Measurements from ENCODE around the gene TUT1.
"Not testable (repeated sequence)": the region's sequence is repeated elsewhere in the genome, so short reads cannot be mapped to it uniquely, and the experiment has no call there.

TUT1 gene

DNA sequence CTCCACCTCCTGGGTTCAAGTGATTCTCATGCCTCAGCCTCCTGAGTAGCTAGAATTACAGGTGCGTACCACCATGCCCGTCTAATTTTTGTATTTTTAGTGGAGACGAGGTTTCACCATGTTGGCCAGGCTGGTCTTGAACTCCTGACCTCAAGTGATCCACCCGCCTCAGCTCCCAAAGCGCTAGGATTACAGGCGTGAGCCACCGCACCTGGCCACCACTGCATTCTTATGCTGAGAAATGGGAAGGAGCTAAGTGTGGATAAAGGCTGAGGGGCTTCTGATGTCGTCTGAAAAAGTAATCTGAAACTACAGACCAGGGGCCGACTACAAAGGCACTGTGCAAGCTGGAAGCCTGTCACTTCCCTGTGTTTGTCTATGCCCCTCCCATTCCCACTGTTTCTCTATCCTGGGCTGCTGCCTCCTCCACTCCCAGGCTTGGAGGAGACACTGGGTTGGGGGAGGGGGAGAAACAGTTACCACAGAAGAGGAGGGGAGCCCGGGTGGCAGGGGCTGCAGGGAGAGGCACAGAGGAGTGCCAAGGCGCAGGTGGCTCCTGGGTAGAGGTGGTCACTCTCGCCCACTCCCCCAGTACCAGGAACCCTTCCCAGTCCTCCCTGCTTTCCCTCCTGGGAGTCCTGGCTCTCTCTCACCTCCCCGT lies 13.3 kb upstream of the TUT1 start:
- no peak for DNase-seq (ENCODE audit: low read depth in 1 of 2, low spot score in 1 of 2)

DNA sequence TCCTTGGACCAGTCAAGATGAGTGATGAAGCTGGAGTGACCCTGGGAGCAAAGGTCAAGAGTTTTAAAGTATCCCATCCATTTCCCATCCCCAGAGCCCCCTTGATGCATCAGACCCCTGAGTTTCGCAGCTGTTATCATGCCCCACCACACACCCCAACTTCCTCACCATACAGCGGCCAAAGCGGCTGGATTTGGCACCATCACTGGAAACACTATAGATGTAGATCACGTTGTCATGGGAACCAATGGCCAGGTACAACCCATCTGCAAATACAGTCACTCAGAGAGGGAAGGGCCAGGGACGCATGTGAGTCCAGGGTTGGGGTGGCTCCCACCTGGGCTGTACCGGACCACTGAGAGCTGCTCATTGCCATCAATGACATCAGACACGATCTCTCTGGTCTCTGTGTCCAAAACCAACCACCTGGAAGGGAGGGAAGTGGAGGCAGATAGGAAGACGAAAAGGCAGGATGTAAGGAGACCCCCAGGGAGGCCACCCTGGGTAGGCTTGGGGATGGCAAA lies 12.5 kb upstream of the TUT1 start:
- DNase-seq (ENCODE audit: low read depth in 1 of 2, low spot score in 1 of 2), result no peak

DNA sequence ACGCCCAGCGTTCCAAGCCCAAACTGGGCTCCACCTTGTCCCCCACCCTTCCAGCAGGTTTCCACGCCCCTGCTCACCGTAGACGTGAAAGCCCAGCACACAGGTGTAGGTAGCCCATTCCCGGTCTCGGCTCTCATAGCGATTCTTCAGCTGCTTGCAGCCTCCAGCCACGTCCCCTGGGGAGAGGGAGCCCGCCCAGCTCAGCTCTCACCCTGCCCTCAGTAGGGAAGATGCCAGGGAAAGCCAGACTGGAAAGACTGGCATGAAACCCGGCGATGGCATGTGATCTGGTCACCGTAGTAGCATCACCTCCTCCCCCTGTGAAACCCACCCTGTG lies 11.7 kb upstream of the TUT1 start:
- no peak for DNase-seq (ENCODE audit: low read depth in 1 of 2, low spot score in 1 of 2)

DNA sequence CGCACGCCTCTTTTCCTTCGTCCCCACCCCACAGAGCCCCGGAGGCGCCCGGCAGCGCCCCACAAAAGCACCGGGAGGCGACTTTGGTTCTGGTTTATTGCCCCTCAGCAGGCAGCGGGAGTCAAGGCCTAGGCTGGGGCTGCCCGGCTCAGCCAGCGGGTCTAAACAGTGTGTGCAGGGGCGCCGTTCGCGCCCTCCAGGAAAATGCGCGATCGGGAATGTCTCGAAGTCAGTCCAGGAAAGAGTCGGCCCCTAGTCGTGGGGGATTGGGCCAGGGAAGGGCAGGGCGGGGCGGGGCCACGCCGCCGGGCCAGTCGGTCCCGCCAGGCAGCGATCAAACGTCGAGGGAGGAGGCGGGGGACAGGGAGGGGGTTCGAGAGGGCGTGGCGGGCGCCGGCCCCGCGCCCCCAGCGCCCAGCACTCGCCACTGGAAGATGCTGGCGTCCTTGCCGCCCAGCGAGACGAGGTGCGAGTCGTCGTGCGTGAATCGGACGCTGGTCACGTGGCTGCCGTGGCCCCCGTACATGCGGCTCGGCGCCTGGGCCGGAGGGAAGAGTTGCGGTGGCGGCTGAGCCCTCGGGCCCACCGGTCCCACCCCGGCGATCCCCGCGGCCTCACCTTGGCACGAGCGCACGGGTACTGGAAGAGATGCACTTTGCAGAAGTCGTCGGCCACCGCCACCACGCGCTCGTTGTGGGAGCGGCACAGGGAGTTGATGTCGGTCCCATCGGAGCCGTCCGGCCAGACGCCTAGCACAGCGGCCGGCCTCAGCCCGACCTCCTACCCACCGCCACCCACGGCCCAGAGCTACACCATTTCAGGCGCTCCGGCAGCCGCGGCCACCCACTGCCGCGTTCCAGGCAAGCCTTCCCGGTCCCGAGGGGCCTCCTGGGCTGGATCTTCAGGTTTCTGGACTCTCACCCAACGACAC lies 11.1 kb upstream of the TUT1 start:
- no peak for DNase-seq (ENCODE audit: low read depth in 1 of 2, low spot score in 1 of 2)

DNA sequence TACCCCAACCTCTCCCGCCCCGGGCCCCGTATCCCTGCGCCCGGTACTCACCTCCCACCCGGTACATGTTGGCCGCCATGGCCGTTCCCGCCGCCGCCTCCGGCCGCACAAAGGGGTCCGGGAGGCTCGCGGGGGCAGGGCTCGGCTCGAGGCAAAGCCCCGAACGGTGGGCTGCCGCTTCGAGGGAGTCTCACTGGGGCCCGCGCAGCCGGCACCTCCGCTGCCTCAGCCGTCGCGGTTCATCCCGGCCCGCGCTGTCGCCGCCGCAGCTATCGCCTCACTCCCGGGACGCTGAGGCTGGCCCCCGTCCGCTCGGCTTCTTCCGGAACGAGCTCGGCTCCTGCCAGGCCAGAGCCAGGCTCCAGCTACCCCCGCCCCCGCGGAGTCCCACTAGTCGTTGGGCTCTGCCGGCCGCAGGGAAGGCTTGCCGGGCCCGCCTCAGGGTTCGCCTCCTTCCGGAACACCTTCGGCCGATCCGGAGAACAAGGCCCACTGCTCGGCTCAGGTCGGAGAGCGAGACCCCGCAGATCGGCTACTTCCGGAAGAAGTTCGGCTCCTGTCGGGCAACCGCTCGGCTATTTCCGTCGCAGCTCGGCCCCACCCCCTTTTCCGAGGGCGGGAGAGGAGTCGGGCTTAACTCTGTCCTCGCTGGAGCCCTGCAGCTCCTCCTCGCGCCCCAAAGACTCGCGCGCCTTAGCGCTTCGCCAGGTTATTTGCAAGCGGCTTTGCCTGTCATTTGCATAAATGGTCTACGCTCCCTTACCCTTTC lies 10.2 kb upstream of the TUT1 start, which contains the start of gene MTA2:
Gene MTA2 (minus strand): TSS at position 494 of the 769 bp plus-strand sequence. CDS start 415 bp downstream, at position 79.
- peak; percentile 99 for DNase-seq (ENCODE audit: low read depth in 1 of 2, low spot score in 1 of 2)

DNA sequence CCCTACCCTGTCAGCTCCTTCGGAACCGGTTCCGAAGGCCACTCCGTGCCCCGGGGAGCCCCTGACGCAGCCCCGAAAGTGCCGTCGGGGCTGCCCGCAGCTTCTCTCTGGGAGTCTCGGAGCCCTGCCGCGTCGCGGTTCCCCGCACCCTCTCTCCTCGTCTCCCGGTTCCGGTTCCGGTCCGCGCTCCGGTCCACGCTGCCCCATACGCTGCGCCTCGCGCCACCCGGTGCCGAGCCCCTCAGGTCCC lies 9.7 kb upstream of the TUT1 start:
- DNase-seq (ENCODE audit: low read depth in 1 of 2, low spot score in 1 of 2), result no peak

DNA sequence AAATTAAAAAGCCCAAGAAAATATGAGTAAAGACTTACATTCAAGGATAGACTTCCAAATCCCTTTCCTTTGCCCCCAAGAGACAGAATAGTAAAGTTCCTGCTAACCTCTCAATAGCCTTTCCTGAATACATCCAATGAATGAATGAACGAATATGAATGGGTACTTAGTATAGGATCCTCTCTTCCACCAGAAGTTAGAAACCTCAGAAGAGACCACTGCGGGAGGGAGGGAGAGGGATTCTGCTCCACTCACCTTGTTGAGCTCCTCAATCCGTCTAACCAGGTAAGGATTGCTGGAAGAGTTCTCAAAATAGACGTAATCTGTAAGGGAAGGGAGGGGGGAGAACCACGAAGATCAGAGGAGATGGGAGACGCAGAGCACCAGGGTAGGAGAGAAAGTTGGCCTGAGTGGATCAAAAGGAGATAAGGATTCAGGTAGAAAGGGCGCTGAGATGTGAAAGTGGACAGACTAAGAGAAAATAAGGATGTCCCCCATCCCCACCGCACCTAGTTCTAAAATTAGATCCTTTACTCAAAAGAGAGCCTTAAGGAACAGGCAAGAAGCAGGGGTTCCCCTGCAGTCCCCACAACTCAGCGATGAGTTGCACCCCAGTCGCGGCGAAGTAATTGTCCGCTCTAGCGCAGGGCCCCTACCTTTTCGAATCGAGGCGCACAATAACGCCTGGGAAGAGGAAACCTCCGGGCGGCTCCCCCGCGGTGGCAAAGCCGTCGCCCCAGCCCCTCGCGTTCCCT lies 9.2 kb upstream of the TUT1 start:
- DNase-seq (ENCODE audit: low read depth in 1 of 2, low spot score in 1 of 2), result no peak

DNA sequence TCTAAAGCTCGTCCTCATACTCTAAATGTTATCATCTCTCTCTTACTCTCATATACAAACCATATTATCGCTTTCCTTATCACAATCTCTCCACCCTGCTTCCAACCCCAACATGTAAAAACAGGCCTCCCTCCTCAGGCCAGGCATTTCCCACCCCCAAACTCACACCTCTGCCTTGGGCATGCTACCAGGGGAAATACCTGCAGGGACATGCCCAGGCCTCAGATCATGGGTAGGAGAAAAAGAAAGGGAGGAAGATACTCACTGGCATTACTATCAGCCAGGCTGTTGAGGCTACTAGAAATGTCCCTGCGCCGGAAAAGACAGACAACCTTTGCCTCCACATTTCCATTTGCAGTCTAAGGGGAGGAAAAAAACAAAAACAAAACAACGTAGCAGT lies 8.6 kb upstream of the TUT1 start:
- DNase-seq (ENCODE audit: low read depth in 1 of 2, low spot score in 1 of 2), result no peak

DNA sequence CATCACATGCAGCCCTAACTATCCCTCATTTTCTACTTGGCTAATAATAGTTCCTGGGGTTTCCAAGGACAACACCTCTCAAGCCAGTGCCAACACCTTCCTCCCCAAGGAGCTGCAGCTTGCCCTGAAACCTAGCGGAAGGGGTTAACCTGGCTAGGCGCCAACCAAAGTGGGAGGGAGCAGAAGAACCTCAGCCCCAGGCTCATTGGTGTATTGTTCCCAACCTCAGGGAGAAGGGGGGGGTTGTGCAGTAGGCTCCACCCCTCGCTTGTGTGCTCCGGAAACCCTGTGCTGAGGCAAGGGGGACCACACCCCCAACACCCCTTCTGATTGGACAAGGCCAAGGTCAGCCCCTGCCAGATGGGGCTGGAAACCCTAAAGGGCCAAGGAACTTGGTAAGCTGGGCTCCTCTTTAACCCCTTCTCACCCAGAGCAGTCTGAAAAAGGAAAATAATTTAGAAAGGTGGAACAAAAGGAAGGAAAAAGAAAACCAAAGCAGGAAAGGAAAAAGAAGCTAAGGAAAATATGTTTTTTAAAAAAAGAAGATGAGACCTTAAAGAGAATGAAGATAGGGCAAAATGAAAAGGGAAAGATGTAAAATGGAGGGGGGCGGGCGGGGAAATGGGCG lies 7.9 kb upstream of the TUT1 start:
- peak; percentile 89 to 91 for DNase-seq (ENCODE audit: low read depth in 1 of 2, low spot score in 1 of 2)

DNA sequence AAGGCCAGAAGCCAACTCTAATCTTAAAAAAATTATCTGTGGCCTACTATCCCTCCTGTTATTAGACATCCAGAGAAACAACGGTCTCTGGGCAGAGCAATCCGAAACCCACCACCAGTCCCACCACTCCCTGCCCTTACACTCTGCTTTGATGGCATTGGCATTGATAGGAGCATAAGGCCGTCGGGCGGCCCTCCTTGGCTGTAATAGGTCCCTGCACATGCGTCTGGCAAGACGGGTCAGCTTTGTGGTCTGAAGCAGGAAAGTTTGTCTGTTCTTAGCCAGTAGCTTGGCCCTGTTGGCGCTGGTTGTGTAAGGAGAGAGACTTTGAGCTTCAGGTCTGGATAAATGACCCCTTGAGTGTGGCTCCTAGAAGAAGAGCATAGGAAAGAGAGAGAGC lies 3.8 kb upstream of the TUT1 start:
- DNase-seq (ENCODE audit: low read depth in 1 of 2, low spot score in 1 of 2), result no peak

DNA sequence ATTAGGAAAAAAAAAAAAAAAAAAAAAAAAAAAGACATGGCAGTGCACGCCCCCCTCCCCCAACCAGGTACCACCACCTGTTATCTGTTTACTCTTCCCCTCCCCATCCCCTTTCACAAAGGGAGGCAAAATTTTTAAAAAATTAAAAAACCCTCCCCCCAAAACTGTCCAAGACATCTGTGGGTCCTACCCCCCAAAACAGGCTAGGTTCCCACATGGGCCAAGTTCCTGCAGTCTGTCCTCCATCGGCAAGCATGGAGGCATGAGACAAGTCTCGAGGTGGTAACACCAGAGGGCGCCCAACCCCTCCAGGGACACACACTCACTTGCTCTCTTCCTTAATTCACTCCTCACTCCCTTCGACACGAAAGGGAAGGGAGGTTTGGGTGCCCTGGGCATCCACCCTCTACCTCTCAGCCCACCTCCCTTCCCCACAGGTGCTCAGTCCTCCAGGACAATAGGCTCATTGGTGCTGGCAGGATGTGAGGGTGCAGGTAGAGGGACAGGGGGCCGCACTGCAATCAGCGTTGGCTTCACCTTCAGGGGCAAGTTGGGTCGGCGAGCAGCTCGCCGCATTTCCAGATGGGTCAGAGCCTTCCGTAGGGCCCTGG lies 2.2 kb upstream of the TUT1 start:
- peak; percentile 53 to 60 for DNase-seq (ENCODE audit: low read depth in 1 of 2, low spot score in 1 of 2)

DNA sequence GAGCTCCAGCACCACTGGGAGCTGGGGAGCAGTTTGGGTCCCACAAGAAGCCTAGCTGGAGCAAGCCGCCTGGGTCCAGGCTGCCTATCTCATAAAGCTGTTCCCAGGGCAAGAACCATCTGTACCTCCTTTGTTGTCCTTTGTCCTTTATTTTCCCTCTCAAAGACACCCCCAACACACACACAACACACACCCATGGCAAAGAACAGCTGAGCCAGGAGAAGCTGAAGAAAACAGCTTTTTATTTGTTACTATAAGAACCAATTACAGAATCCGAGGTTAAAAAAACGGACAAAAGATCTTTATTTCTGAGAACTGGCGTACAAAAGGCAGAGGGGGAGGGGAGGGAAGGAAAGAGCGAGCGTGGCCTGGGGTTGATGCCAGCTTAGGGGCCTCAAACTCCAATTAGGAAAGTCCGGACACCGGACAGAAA lies 1.7 kb upstream of the TUT1 start:
- DNase-seq (ENCODE audit: low read depth in 1 of 2, low spot score in 1 of 2), result no peak

DNA sequence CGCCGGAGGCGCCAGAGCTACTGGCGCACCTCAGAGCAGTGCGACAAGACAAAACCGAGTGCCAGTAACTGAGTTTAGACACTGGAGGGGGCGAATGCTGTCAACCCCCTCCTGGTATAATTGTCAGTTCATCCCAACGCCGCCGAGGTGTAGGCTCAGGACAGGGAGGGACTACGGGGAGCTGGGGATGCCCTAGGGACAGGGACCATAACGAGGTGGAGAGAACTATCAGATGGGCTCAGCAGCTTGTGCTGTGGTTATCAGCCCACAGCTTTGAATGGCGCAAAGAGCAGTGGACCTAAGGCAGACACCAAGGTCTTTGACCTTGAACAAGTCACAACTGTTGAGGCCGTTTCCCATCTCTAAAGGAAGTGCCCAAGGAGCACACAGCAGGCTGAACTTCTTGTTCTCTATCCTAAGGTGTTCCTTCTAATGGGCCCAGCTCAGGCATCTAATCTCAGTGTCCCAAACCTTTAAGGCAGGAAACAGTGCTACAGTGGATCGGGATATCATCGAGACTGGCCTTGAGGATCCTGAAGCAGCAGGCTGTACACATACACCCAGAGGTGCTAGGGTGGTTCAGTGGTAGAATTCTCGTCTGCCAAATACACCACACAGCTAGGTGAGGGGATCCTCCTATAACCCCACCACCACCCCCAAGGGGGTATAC lies 958 bp upstream of the TUT1 start:
- no peak for DNase-seq (ENCODE audit: low read depth in 1 of 2, low spot score in 1 of 2)

DNA sequence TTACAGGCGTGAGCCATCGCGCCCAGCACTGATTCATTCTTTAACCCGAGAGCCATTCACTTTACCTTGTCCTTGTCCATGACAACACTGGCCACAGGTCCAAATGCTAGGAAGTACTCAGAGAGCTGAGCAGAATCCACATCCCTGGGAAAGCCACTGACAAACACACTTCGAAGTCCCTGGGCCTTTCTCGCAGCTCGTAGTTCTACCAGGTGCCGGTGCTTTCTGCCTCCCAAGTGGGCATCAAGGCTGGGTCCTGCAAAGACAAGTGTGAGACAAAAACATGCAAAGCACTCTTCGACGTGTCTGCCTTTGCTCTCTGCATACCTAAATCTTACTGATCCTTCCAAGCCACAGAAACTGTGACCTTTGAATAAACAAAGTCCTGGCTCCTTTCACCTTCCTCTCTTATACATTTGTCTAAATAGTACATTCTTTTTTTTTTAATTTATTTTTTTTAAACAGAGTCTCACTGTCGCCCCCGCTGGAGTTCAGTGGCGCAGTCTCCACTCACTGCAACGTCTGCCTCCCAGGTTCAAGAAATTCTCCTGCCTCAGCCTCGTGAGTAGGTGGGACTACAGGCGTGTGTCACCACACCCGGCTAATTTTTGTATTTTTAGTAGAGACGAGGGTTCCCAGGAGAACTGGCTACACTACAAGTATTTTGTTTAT lies 2.2 kb downstream of the TUT1 start:
- DNase-seq (ENCODE audit: low read depth in 1 of 2, low spot score in 1 of 2), result no peak

DNA sequence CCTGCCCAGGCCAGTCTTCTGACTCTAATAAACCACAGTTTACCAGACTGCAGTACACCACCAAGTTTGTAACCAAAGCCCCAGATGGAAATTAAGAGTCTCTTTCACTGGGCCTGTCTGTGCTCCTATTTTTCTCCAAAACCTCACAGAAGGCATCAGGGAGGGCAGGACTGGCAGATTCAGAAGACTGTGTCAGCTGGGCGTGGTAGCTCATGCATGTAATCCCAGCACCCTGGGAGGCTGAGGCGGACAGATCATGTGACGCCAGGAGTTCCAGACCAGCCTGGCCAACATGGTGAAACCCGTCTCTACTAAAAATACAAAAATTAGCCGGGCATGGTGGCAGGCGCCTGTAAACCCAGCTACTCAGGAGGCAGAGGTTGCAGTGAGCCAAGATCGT lies 6.0 kb downstream of the TUT1 start:
- DNase-seq (ENCODE audit: low read depth in 1 of 2, low spot score in 1 of 2), result not testable (repeated sequence)

DNA sequence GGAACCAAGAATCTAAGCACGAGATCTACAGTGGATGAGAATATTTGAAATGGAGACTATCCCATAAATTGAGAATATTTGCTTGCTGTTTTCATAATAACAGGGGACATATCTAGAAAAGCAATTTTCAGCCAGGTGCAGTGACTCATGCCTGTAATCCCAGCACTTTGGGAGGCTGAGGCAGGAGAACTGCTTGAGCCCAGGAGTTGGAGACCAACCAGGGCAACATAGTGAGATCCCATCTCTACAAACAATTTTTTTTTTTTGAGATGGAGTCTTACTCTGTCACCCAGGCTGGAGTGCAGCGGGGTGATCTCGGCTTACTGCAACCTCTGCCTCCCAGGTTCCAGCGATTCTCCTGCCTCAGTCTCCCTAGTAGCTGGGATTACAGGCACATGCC lies 9.6 kb downstream of the TUT1 start:
- not testable (repeated sequence) for DNase-seq (ENCODE audit: low read depth in 1 of 2, low spot score in 1 of 2)

DNA sequence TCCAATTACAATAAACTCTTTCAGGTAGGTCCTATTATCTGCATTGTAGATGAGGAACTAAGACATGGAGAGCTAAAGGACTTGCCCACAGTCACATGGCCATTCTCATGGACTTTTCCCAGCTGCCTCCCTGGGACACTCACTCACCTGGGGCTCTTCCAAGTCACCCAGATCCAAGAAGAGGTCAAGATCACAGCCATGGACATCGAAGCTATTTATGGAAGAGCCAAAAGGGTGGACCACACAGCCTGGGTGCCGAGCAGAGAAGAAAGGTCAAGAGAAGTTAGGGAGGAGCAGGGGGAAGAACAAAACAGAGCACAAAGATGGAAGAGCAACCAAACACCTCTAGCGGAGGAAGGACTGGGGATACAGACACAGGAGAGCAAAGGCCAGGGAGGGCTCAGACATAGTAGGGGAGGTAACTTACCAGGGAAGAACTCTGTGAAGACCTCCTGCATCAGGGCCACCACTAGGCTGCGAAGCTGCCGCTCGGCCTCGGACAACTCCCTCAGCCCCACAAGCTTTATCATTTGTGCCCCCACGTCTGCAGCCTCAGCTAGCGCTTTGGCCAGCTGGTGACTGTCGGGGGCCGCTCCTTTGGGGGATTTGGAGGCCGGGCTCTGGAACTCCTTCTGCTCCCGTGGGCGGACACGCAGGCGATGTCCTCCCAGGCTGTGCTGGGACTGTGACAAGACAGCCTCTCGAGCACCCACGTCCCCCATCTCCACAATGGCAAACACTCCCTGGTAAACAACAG lies 10.2 kb downstream of the TUT1 start:
- no peak for DNase-seq (ENCODE audit: low read depth in 1 of 2, low spot score in 1 of 2)

DNA sequence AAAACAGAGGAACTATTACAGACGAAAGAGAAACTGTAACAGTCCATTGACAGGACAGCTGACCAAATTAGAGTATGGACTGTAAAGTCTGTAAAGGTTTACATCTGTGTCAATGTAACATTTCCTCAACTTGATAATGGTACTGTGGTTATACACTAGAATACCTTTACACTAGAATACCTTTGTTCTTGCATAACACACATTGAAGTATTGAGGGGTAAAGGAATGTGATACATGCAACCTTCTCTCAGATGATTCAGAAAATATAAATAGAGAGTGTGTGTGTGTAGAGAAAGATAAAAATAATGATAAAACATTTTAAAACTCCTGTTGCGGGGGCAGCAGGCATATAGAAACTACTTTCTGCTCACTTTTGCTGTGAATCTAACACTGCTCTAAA lies 12.1 kb downstream of the TUT1 start:
- DNase-seq (ENCODE audit: low read depth in 1 of 2, low spot score in 1 of 2), result no peak
